Endothelial cell of umbilical vein (primary cell): ENCODE measurements around the gene TRAF1. TPM values are rescaled to one million over a fixed set of nuclear protein-coding genes. Genes with fewer than 3 reads are reported as not detected.

Experiments used
- BruUV-seq: library from RNA; stranded (reverse); fragments of 400-500 nt; replicated peaks from 2 replicates; lab custom pipeline; 2021; lab: Mats Ljungman, UMichigan
- CTCF ChIA-PET: fragments of 300-600, 350-600 bp; sonication (Branson Sonifier 250); formaldehyde crosslinking; loops from one replicate; lab custom pipeline; 2021; ENCODE audit warnings: antibody characterized with exemption, inconsistent platforms; lab: Charles Lee
- POLR2A ChIA-PET: fragments of 300-600, 350-600 bp; sonication (Branson Sonifier 250); formaldehyde crosslinking; loops from one replicate; lab custom pipeline; 2021; ENCODE audit warnings: antibody characterized with exemption, inconsistent platforms; lab: Charles Lee
- DNase-seq: peaks from one replicate; pipeline ENCODE4 v3.0.0-alpha.2; 2011; ENCODE audit warnings: low read depth, low spot score
- FAIRE-seq: peaks from 2 replicates; lab custom pipeline; 2011; peaks lifted over from hg19 to GRCh38; lab: Jason Lieb, UNC
- H2AFZ ChIP-seq: 2 replicates; pipeline ENCODE4 v1.6.0; 2012; ENCODE audit warnings: low read depth, low read length, control low read depth, inconsistent platforms
- H3K27ac ChIP-seq: 2 replicates; pipeline ENCODE4 v1.5.1; 2011; ENCODE audit warnings: low read depth, mild to moderate bottlenecking, control low read depth, low read length, moderate library complexity; ENCODE audit not compliant: insufficient read depth
- H3K27me3 ChIP-seq, 2 experiments: 2 replicates each; pipeline versions ENCODE4 v1.6.0 to v1.6.1; 2011; ENCODE audit warnings: low read length in 2 of 2, mixed read lengths in 1 of 2; ENCODE audit not compliant: control insufficient read depth in 2 of 2, insufficient read depth in 2 of 2
- H3K36me3 ChIP-seq, 2 experiments: 2 replicates in 1 of 2; 3 replicates in 1 of 2; pipeline ENCODE4 v1.5.1; 2011; ENCODE audit warnings: low read length in 2 of 2, mild to moderate bottlenecking in 1 of 2, moderate library complexity in 1 of 2; ENCODE audit not compliant: control insufficient read depth in 2 of 2, insufficient read depth in 2 of 2; ENCODE audit errors: extremely low read depth in 1 of 2
- H3K4me1 ChIP-seq: 3 replicates; pipeline ENCODE4 v1.5.1; 2011; ENCODE audit warnings: mild to moderate bottlenecking, low read length; ENCODE audit not compliant: control insufficient read depth, insufficient read depth; ENCODE audit errors: extremely low read depth
- H3K4me2 ChIP-seq: 2 replicates; pipeline ENCODE4 v1.6.1; 2011; ENCODE audit warnings: low read length, control low read depth, mixed read lengths; ENCODE audit not compliant: insufficient read depth
- H3K4me3 ChIP-seq, 3 experiments: fragments of 200-600 bp in 1 of 3; sonication (generic), shearing (Covaris generic) in 1 of 3; replicated peaks in 1 of 3; 2 replicates each; pipeline ENCODE4 v1.5.1; 2011 to 2016; ENCODE audit warnings: control low read depth in 3 of 3, low read length in 3 of 3, mild to moderate bottlenecking in 2 of 3, inconsistent platforms in 1 of 3, low read depth in 1 of 3, moderate library complexity in 1 of 3; ENCODE audit not compliant: insufficient read depth in 1 of 3
- H3K79me2 ChIP-seq: 2 replicates; pipeline ENCODE4 v1.6.0; 2012; ENCODE audit warnings: low read length, inconsistent platforms; ENCODE audit not compliant: control insufficient read depth, insufficient read depth
- H3K9ac ChIP-seq: replicated peaks from 2 replicates; pipeline ENCODE3; 2011; ENCODE audit warnings: low read length, control low read depth; ENCODE audit not compliant: insufficient read depth; ENCODE audit errors: extremely low read depth
- H3K9me1 ChIP-seq: replicated peaks from 3 replicates; pipeline ENCODE4 v1.6.0; 2011; ENCODE audit warnings: mild to moderate bottlenecking, low read length; ENCODE audit not compliant: control insufficient read depth, insufficient read depth; ENCODE audit errors: extremely low read depth
- H3K9me3 ChIP-seq: replicated peaks from 2 replicates; pipeline ENCODE4 v1.5.1; 2012; ENCODE audit warnings: low read length, inconsistent platforms; ENCODE audit not compliant: control insufficient read depth, insufficient read depth
- H4K20me1 ChIP-seq: replicated peaks from 2 replicates; pipeline ENCODE3; 2011; ENCODE audit warnings: mild to moderate bottlenecking, low read length; ENCODE audit not compliant: control insufficient read depth, insufficient read depth; ENCODE audit errors: extremely low read depth
- CTCF ChIP-seq, 2 donors: IDR thresholded peaks; 1 replicate in 1 of 2; 2 replicates in 1 of 2; pipeline ENCODE4 v1.5.1; 2011; ENCODE audit warnings: low read length in 2 of 2, mild to moderate bottlenecking in 2 of 2, moderate library complexity in 2 of 2, control low read depth in 1 of 2, inconsistent platforms in 1 of 2, low read depth in 1 of 2; ENCODE audit not compliant: insufficient read depth in 1 of 2; ENCODE audit errors: extremely low read depth in 1 of 2
- EZH2 ChIP-seq: IDR thresholded peaks from 2 replicates; pipeline ENCODE4 v1.6.1; 2012; ENCODE audit warnings: borderline replicate concordance, low read depth, mild to moderate bottlenecking, moderate library complexity, low read length, inconsistent platforms; ENCODE audit not compliant: severe bottlenecking
- FOS ChIP-seq: IDR thresholded peaks from 2 replicates; pipeline ENCODE4 v1.6.1; 2011; ENCODE audit warnings: mild to moderate bottlenecking, low read length, moderate library complexity, borderline replicate concordance; ENCODE audit not compliant: insufficient read depth
- GATA2 ChIP-seq: IDR thresholded peaks from 2 replicates; pipeline ENCODE4 v1.7.0; 2011; ENCODE audit warnings: low read depth, mild to moderate bottlenecking, moderate library complexity, mixed read lengths, low read length; ENCODE audit not compliant: insufficient read length, insufficient read depth
- JUN ChIP-seq: IDR thresholded peaks from 2 replicates; pipeline ENCODE4 v1.6.1; 2011; ENCODE audit warnings: borderline replicate concordance, low read depth; ENCODE audit not compliant: insufficient read length, insufficient read depth
- MAX ChIP-seq: IDR thresholded peaks from 2 replicates; pipeline ENCODE4 v1.6.1; 2011; ENCODE audit not compliant: insufficient read depth, insufficient read length
- MYC ChIP-seq: IDR thresholded peaks from one replicate; pipeline ENCODE4 v1.6.1; 2011; ENCODE audit warnings: mild to moderate bottlenecking, low read depth, low read length
- POLR2A ChIP-seq: IDR thresholded peaks from 2 replicates; pipeline ENCODE4 v1.6.1; 2012; ENCODE audit warnings: low read depth, mild to moderate bottlenecking, control low read depth, low read length
- POLR2AphosphoS5 ChIP-seq: IDR thresholded peaks from 2 replicates; pipeline ENCODE4 v1.6.1; 2012; ENCODE audit warnings: low read depth, mild to moderate bottlenecking, control low read depth, low read length, moderate library complexity; ENCODE audit not compliant: insufficient read depth
- dilution Hi-C: fragments of 300-500 bp; cut with MboI; formaldehyde crosslinking; loops from one replicate; pipeline ENCODE4 v1.15.0; 2019; ENCODE audit warnings: low sequenced_read_pairs; ENCODE audit not compliant: extremely low pct_ligation_motif_present
- intact Hi-C: fragments of 100-400 bp; cut with micrococcal nuclease; formaldehyde crosslinking; loops from one replicate; pipeline ENCODE4 v1.10.0; 2022
- polyA plus RNA-seq, 4 experiments: library from polyadenylated mRNA; depleted of rRNA in 3 of 4; stranded (reverse) in 3 of 4; unstranded in 1 of 4; fragments of >200 nt; gene quantifications; 2 replicates each; pipeline versions ENCODE4 v1.2.1 to v1.2.3, GENCODE V29; 2011 to 2012; ENCODE audit warnings: missing spikeins in 1 of 4
- total RNA-seq: library from RNA; stranded (reverse); gene quantifications from 2 replicates; pipeline ENCODE4 v1.2.3, GENCODE V29; 2021

The TRAF1 gene
- total and polyA plus RNA-seq, 2 donors (not counting 3 experiments of a cell fraction or from before 2014, with no cell fraction given): 2.0 to 2.6 TPM

GRCh38 chr9:120940573-120940972 lies 14.0 kb upstream of the TRAF1 start:
- intact Hi-C loops: no loop called here
- TF ChIP-seq MYC (no peak), MAX (no peak), JUN (no peak), POLR2A (no peak), EZH2 (no peak), FOS (no peak), GATA2 (no peak), CTCF (IDR thresholded peaks at IDR 0.05; ENCODE audit: extremely low read depth in 1 of 2, insufficient read depth in 1 of 2, low read depth in 1 of 2, low read length in 2 of 2) (no peak), POLR2AphosphoS5 (no peak)
- FAIRE-seq (no peak), DNase-seq (no peak)
- H3K79me2 ChIP-seq: no peaks in the 10 kb centered on the region
- no peaks in the 10 kb centered on the region for H3K9me3 ChIP-seq
- H2AFZ ChIP-seq: no peak overlapping the region
- H4K20me1 ChIP-seq: no peaks in the 10 kb centered on the region
- dilution Hi-C loops: no loop called here
- no peaks in the 10 kb centered on the region for H3K27me3 ChIP-seq
- POLR2A ChIA-PET: no interaction called here
- H3K36me3 ChIP-seq: no peaks in the 10 kb centered on the region
- no peak overlapping the region for H3K4me3 ChIP-seq
- no TSS peak for BruUV-seq
- H3K27ac ChIP-seq: no peak overlapping the region
- H3K4me1 ChIP-seq: peaks cover 64% of the 10 kb centered on the region
- no peak overlapping the region for H3K9ac ChIP-seq
- no peak overlapping the region for H3K4me2 ChIP-seq
- H3K9me1 ChIP-seq: no peaks in the 10 kb centered on the region
- CTCF ChIA-PET: interaction anchor here (0.8 to 1.5 kb wide), 4 partner anchors 41 to 185 kb away, joined by 3 to 7 read pairs (median 4); no protein-coding TSS in a partner anchor
